Muscle of leg (tissue), 11 donors: ENCODE data around the gene KLKB1. TPM values are rescaled to one million over a fixed set of nuclear protein-coding genes. Genes with fewer than 3 reads are reported as not detected.
"Not testable (repeated sequence)": the region's sequence is repeated elsewhere in the genome, so short reads cannot be mapped to it uniquely, and the experiment has no call there.

Source experiments
- DNase-seq: peaks from one replicate; pipeline ENCODE4 v3.0.0; 2013
- H3K27ac ChIP-seq: one replicate; pipeline ENCODE4 v1.5.1; 2013; ENCODE audit warnings: mild to moderate bottlenecking, low read length, control low read depth
- H3K27me3 ChIP-seq: one replicate; pipeline ENCODE4 v1.6.1; 2013; ENCODE audit warnings: low read length; ENCODE audit not compliant: control insufficient read depth, insufficient read depth
- H3K36me3 ChIP-seq: one replicate; pipeline ENCODE4 v1.6.1; 2013; ENCODE audit warnings: low read length; ENCODE audit not compliant: control insufficient read depth, insufficient read depth
- H3K4me1 ChIP-seq: one replicate; pipeline ENCODE4 v1.6.1; 2013; ENCODE audit warnings: low read length; ENCODE audit not compliant: control insufficient read depth, insufficient read depth
- H3K4me3 ChIP-seq: one replicate; pipeline ENCODE4 v1.5.1; 2013; ENCODE audit warnings: low read length, control low read depth
- H3K9me3 ChIP-seq: replicated peaks from 2 replicates; pipeline ENCODE4 v1.6.1; 2013; ENCODE audit warnings: low read depth, low read length; ENCODE audit not compliant: control insufficient read depth
- WGBS: methylation state at CpG from one replicate; pipeline ENCODE4 v1.1.5; 2013; ENCODE audit warnings: missing lambda C conversion rate; ENCODE audit not compliant: insufficient coverage; 5-methylcytosine and 5-hydroxymethylcytosine counted together
- polyA plus RNA-seq, 8 donors: library from polyadenylated mRNA; unstranded; fragments of 120-200 nt; gene quantifications; one replicate each; pipeline versions ENCODE4 v1.2.1 to v1.2.3, GENCODE V29; 2013; ENCODE audit warnings: inconsistent platforms in 1 of 8, low replicate concordance in 1 of 8; ENCODE audit not compliant: insufficient read length in 8 of 8, insufficient read depth in 1 of 8
- total RNA-seq: library from RNA; stranded (reverse); fragments of 120-200 nt; gene quantifications from one replicate; pipeline ENCODE4 v1.2.4, GENCODE V29; 2013

KLKB1 gene
- total and polyA plus RNA-seq, 9 donors = 0.09 to 0.71 (median 0.21) TPM

GRCh38 chr4:186225848-186226247 lies 1.5 kb upstream of the KLKB1 start:
- no peaks in the 10 kb centered on the region for H3K36me3 ChIP-seq
- H3K9me3 ChIP-seq = peaks cover 5% of the 10 kb centered on the region
- H3K4me1 ChIP-seq = no peaks in the 10 kb centered on the region
- DNase-seq = no peak
- H3K4me3 ChIP-seq = no peak overlapping the region
- H3K27ac ChIP-seq = no peak overlapping the region
- H3K27me3 ChIP-seq = no peaks in the 10 kb centered on the region

- Histone ChIP-seq H3K36me3 (no peaks in the 10 kb centered on the region), H3K27ac (no peak overlapping the region), H3K4me1 (no peaks in the 10 kb centered on the region), H3K27me3 (no peaks in the 10 kb centered on the region), H3K4me3 (no peak overlapping the region), H3K9me3 (peaks cover 5% of the 10 kb centered on the region)
- 86% methylated on average over 2 of the region's 3 CpGs for WGBS
- DNase-seq = no peak
Measured at GRCh38 chr4:186226521-186227189, 652 bp upstream of the KLKB1 start.

- Histone ChIP-seq H3K9me3 (peaks cover 5% of the 10 kb centered on the region), H3K27me3 (no peaks in the 10 kb centered on the region), H3K4me1 (no peaks in the 10 kb centered on the region), H3K36me3 (no peaks in the 10 kb centered on the region), H3K4me3 (no peak overlapping the region), H3K27ac (no peak overlapping the region)
- no peak for DNase-seq
- no CpG with 5 or more reads among the region's 2 CpGs for WGBS
Measured at GRCh38 chr4:186227744-186228513, 622 bp downstream of the KLKB1 start.

GRCh38 chr4:186228514-186228894 lies 1.2 kb downstream of the KLKB1 start:
- Histone ChIP-seq H3K27ac (no peak overlapping the region), H3K4me1 (no peaks in the 10 kb centered on the region), H3K36me3 (no peaks in the 10 kb centered on the region), H3K4me3 (no peak overlapping the region), H3K9me3 (peaks cover 5% of the 10 kb centered on the region), H3K27me3 (no peaks in the 10 kb centered on the region)
- peak; percentile 46 for DNase-seq
- no CpG with 5 or more reads among the region's 2 CpGs for WGBS

- no peak overlapping the region for H3K27ac ChIP-seq
- no peak overlapping the region for H3K4me3 ChIP-seq
- H3K27me3 ChIP-seq = no peaks in the 10 kb centered on the region
- WGBS = 50% methylated on average over 1 of the region's 2 CpGs
- H3K4me1 ChIP-seq = no peaks in the 10 kb centered on the region
- no peaks in the 10 kb centered on the region for H3K9me3 ChIP-seq
- DNase-seq = no peak
- no peaks in the 10 kb centered on the region for H3K36me3 ChIP-seq
Measured at GRCh38 chr4:186234367-186234766, 7.1 kb downstream of the KLKB1 start.

- DNase-seq = no peak
- no peaks in the 10 kb centered on the region for H3K4me1 ChIP-seq
- H3K27ac ChIP-seq = no peak overlapping the region
- WGBS = no CpG with 5 or more reads among the region's 4 CpGs
- H3K36me3 ChIP-seq = no peaks in the 10 kb centered on the region
- no peaks in the 10 kb centered on the region for H3K9me3 ChIP-seq
- H3K27me3 ChIP-seq = no peaks in the 10 kb centered on the region
- no peak overlapping the region for H3K4me3 ChIP-seq
Measured at GRCh38 chr4:186236126-186236525, 8.8 kb downstream of the KLKB1 start.

- Histone ChIP-seq H3K4me3 (no peak overlapping the region), H3K36me3 (no peaks in the 10 kb centered on the region), H3K27ac (no peak overlapping the region), H3K4me1 (no peaks in the 10 kb centered on the region), H3K27me3 (no peaks in the 10 kb centered on the region), H3K9me3 (no peaks in the 10 kb centered on the region)
- WGBS = 71% methylated on average over 2 of the region's 7 CpGs
- no peak for DNase-seq
Measured at GRCh38 chr4:186240452-186240847, 13.1 kb downstream of the KLKB1 start.

- 24% methylated on average over 3 of the region's 7 CpGs for WGBS
- no peaks in the 10 kb centered on the region for H3K4me1 ChIP-seq
- DNase-seq = no peak
- no peak overlapping the region for H3K27ac ChIP-seq
- H3K9me3 ChIP-seq = no peaks in the 10 kb centered on the region
- no peaks in the 10 kb centered on the region for H3K36me3 ChIP-seq
- no peaks in the 10 kb centered on the region for H3K27me3 ChIP-seq
- H3K4me3 ChIP-seq = no peak overlapping the region
Measured at GRCh38 chr4:186240848-186241491, 13.7 kb downstream of the KLKB1 start.

- Histone ChIP-seq H3K4me3 (no peak overlapping the region), H3K27ac (no peak overlapping the region), H3K9me3 (no peaks in the 10 kb centered on the region), H3K4me1 (no peaks in the 10 kb centered on the region), H3K27me3 (no peaks in the 10 kb centered on the region), H3K36me3 (no peaks in the 10 kb centered on the region)
- 93% methylated on average over 2 of the region's 4 CpGs for WGBS
- no peak for DNase-seq
Measured at GRCh38 chr4:186241616-186242015, 14.3 kb downstream of the KLKB1 start.

- H3K9me3 ChIP-seq, H3K4me3 ChIP-seq, H3K4me1 ChIP-seq, H3K36me3 ChIP-seq, DNase-seq, H3K27ac ChIP-seq, H3K27me3 ChIP-seq: not testable (repeated sequence)
- 82% methylated on average over 5 of the region's 10 CpGs for WGBS
Measured at GRCh38 chr4:186242031-186242430, 14.7 kb downstream of the KLKB1 start.
